Chondrocyte (in vitro differentiated cells): Measurements from ENCODE around the gene RIPPLY3. TPM values are rescaled to one million over a fixed set of nuclear protein-coding genes. Genes with fewer than 3 reads are reported as not detected.

Experiments
- DNase-seq: peaks from one replicate; pipeline ENCODE4 v3.0.0; 2021; ENCODE audit warnings: mixed read lengths, low spot score
- H3K27ac Mint-ChIP-seq: one replicate; pipeline ENCODE4 v1.8.0; 2021; ENCODE audit warnings: mild to moderate bottlenecking, moderate library complexity, mixed read lengths; ENCODE audit not compliant: unreplicated experiment
- H3K27me3 Mint-ChIP-seq: 2 replicates; pipeline ENCODE4 v1.8.0; 2021; ENCODE audit warnings: low read depth, mixed read lengths
- H3K36me3 Mint-ChIP-seq: 2 replicates; pipeline ENCODE4 v1.8.0; 2021; ENCODE audit warnings: low read depth, mixed read lengths
- H3K4me1 Mint-ChIP-seq: 2 replicates; pipeline ENCODE4 v1.8.0; 2021; ENCODE audit warnings: low read depth, mild to moderate bottlenecking, mixed read lengths
- H3K4me3 Mint-ChIP-seq: one replicate; pipeline ENCODE4 v1.8.0; 2021; ENCODE audit warnings: mild to moderate bottlenecking, moderate library complexity, mixed read lengths; ENCODE audit not compliant: unreplicated experiment
- H3K9me3 Mint-ChIP-seq: 2 replicates; pipeline ENCODE4 v1.8.0; 2021; ENCODE audit warnings: low read depth, mixed read lengths
- CTCF ChIP-seq: fragments of 200-600 bp; sonication (generic); IDR thresholded peaks from 2 replicates; pipeline ENCODE4 v1.5.0; 2021; ENCODE audit warnings: antibody characterized with exemption, mild to moderate bottlenecking, moderate library complexity
- total RNA-seq: library from RNA; stranded (reverse); gene quantifications from 3 replicates; pipeline ENCODE4 v1.2.1, GENCODE V29; 2021

RIPPLY3 gene
- total RNA-seq, 1 donor from 2014 or later: 0.37 TPM

- H3K27me3 Mint-ChIP-seq: no peaks in the 10 kb centered on the region
- H3K36me3 Mint-ChIP-seq: peaks cover 5% of the 10 kb centered on the region
- H3K4me1 Mint-ChIP-seq: peaks cover 20% of the 10 kb centered on the region
- H3K9me3 Mint-ChIP-seq: no peaks in the 10 kb centered on the region
- H3K4me3 Mint-ChIP-seq: no peak overlapping the region
- no peak overlapping the region for H3K27ac Mint-ChIP-seq
- DNase-seq: no peak
- no peak for TF ChIP-seq CTCF
These were observed 59.2 kb downstream of the RIPPLY3 start for GRCh38 chr21:37065561-37066177.

Other genes with a start within 250 kb of the RIPPLY3 start
- gene HLCS, start 40.0 kb upstream of the RIPPLY3 start, total RNA-seq: 27.0 to 32.9 TPM (median 30.4 TPM) in 3 replicates
- 15.0 to 19.2 TPM (median 15.6 TPM) in 3 replicates for gene PIGP, start 66.4 kb downstream of the RIPPLY3 start, total RNA-seq
- 258 to 343 TPM (median 268 TPM) in 3 replicates for gene TTC3, start 66.6 kb downstream of the RIPPLY3 start, total RNA-seq